ENCODE measurements around the gene IFT25.
"Not testable (repeated sequence)": the region's sequence is repeated elsewhere in the genome, so short reads cannot be mapped to it uniquely, and the experiment has no call there.

Gene IFT25

GRCh38 chr1:53945433-53946251 lies at the start of gene IFT25:
Gene IFT25, minus strand, starts transcription at chr1:53945699. Its CDS starts 5,617 bp downstream, at chr1:53940082.
- DNase-seq (ENCODE audit: low spot score), result peak; percentile 100

GRCh38 chr1:53994516-53994915 lies 49.0 kb upstream of the IFT25 start:
- not testable (repeated sequence) for DNase-seq (ENCODE audit: low spot score)

GRCh38 chr1:53992085-53992874 lies 46.8 kb upstream of the IFT25 start:
- DNase-seq (ENCODE audit: low spot score), result no peak

GRCh38 chr1:53987880-53988279 lies 42.4 kb upstream of the IFT25 start:
- DNase-seq (ENCODE audit: low spot score), result no peak

- DNase-seq (ENCODE audit: low spot score), result no peak
Observed at GRCh38 chr1:53986458-53986857, 41.0 kb upstream of the IFT25 start.

- no peak for DNase-seq (ENCODE audit: low spot score)
Observed at GRCh38 chr1:53984726-53985125, 39.2 kb upstream of the IFT25 start.

GRCh38 chr1:53982763-53983104 lies 37.2 kb upstream of the IFT25 start:
- no peak for DNase-seq (ENCODE audit: low spot score)

GRCh38 chr1:53982034-53982762 lies 36.7 kb upstream of the IFT25 start:
- DNase-seq (ENCODE audit: low spot score), result no peak

GRCh38 chr1:53981220-53981619 lies 35.7 kb upstream of the IFT25 start:
- no peak for DNase-seq (ENCODE audit: low spot score)

GRCh38 chr1:53979712-53980450 lies 34.4 kb upstream of the IFT25 start:
- DNase-seq (ENCODE audit: low spot score), result no peak

- no peak for DNase-seq (ENCODE audit: low spot score)
Observed at GRCh38 chr1:53975861-53976260, 30.4 kb upstream of the IFT25 start.

GRCh38 chr1:53971718-53972117 lies 26.2 kb upstream of the IFT25 start:
- no peak for DNase-seq (ENCODE audit: low spot score)

GRCh38 chr1:53969323-53969722 lies 23.8 kb upstream of the IFT25 start:
- DNase-seq (ENCODE audit: low spot score), result not testable (repeated sequence)

GRCh38 chr1:53968125-53968513 lies 22.6 kb upstream of the IFT25 start:
- no peak for DNase-seq (ENCODE audit: low spot score)

- DNase-seq (ENCODE audit: low spot score), result no peak
Observed at GRCh38 chr1:53967409-53968124, 22.1 kb upstream of the IFT25 start.

GRCh38 chr1:53966794-53967193 lies 21.3 kb upstream of the IFT25 start:
- no peak for DNase-seq (ENCODE audit: low spot score)

GRCh38 chr1:53964109-53964508 lies 18.6 kb upstream of the IFT25 start:
- DNase-seq (ENCODE audit: low spot score), result no peak

GRCh38 chr1:53963460-53963859 lies 18.0 kb upstream of the IFT25 start:
- no peak for DNase-seq (ENCODE audit: low spot score)

- DNase-seq (ENCODE audit: low spot score), result no peak
Observed at GRCh38 chr1:53962395-53962794, 16.9 kb upstream of the IFT25 start.

- DNase-seq (ENCODE audit: low spot score), result no peak
Observed at GRCh38 chr1:53959664-53960250, 14.3 kb upstream of the IFT25 start.
